AG04449 (cell line): ENCODE data around the gene ACOT7.

Source experiments
- CTCF ChIA-PET: fragments of 350-600 bp; formaldehyde crosslinking; extraction: SDS; loops from one replicate; lab custom pipeline; 2021; ENCODE audit warnings: antibody characterized with exemption; lab: Yijun Ruan, JAX
- POLR2A ChIA-PET: fragments of 400-600, 350-600 bp; formaldehyde crosslinking; extraction: SDS; loops from one replicate; lab custom pipeline; 2020; ENCODE audit warnings: antibody characterized with exemption, inconsistent platforms; lab: Yijun Ruan, JAX
- DNase-seq: peaks from one replicate; pipeline ENCODE4 v3.0.0-alpha.2; 2010; ENCODE audit warnings: low read depth, low spot score
- H3K4me3 ChIP-seq: 2 replicates; pipeline ENCODE4 v1.5.1; 2011; ENCODE audit warnings: low read depth, mild to moderate bottlenecking, control low read depth, low read length
- CTCF ChIP-seq: IDR thresholded peaks from one replicate; pipeline ENCODE4 v1.5.1; 2011; ENCODE audit warnings: mild to moderate bottlenecking, moderate library complexity, low read length, control low read depth, inconsistent platforms; ENCODE audit not compliant: insufficient read depth; ENCODE audit errors: missing control alignments

The ACOT7 gene

GRCh38 chr1:6276811-6277555 lies 116.6 kb downstream of the ACOT7 start:
- CTCF ChIA-PET = interaction anchor here (0.8 to 9.9 kb wide), 5 partner anchors 9 to 160 kb away, joined by 3 to 54 read pairs (median 3); no protein-coding TSS in a partner anchor
- POLR2A ChIA-PET = interaction anchor here (0.7 to 1.0 kb wide), 2 partner anchors 32 to 54 kb away, joined by 3 to 5 read pairs; no protein-coding TSS in a partner anchor
- no peak for DNase-seq
- no peak overlapping the region; the same call in 1 of the 2 replicates for H3K4me3 ChIP-seq
- no peak for TF ChIP-seq CTCF

- CTCF ChIA-PET = interaction anchor here (0.8 to 9.9 kb wide), 5 partner anchors 8 to 161 kb away, joined by 3 to 54 read pairs (median 3); no protein-coding TSS in a partner anchor
- no peak for TF ChIP-seq CTCF
- POLR2A ChIA-PET = interaction anchor here (0.6 to 1.0 kb wide), 3 partner anchors 31 to 224 kb away, joined by 3 to 5 read pairs (median 3); no protein-coding TSS in a partner anchor
- peak overlapping the region; percentile 40 for H3K4me3 ChIP-seq
- peak; percentile 24 for DNase-seq
These were observed 117.5 kb downstream of the ACOT7 start for GRCh38 chr1:6275826-6276782.

GRCh38 chr1:6274622-6275139 lies 118.9 kb downstream of the ACOT7 start:
- H3K4me3 ChIP-seq = no peak overlapping the region
- CTCF ChIA-PET = interaction anchor here (9.9 kb wide), 1 partner anchor 27 kb away, joined by 54 read pairs; no protein-coding TSS in a partner anchor
- no peak for DNase-seq
- no peak for TF ChIP-seq CTCF
- POLR2A ChIA-PET = no interaction called here

DNA sequence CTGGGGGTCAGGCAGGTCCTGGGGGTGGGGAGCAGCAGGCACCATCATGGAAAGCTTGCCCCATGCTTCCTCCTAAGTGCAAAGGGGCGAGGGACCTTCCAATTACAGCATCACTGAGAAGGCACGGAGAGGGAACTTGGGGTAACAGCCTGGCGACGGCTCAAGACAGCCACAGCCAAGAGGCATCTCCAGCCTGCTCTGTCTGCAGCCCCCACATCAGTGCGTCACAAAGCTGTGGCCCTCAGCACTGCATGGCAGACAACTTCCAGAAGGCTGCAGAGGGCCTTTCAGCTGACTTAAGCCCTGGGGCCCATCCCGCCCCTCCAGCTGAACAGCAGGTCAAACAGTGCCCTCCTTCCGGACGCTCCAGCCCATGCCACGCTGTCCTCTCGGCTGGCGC lies 119.5 kb downstream of the ACOT7 start:
- no peak overlapping the region for H3K4me3 ChIP-seq
- POLR2A ChIA-PET = no interaction called here
- CTCF ChIA-PET = no interaction called here
- no peak for TF ChIP-seq CTCF
- no peak for DNase-seq

- peak; percentile 9 for DNase-seq
- TF ChIP-seq CTCF = no peak
- POLR2A ChIA-PET = no interaction called here
- CTCF ChIA-PET = interaction anchor here (1.0 to 1.1 kb wide), 2 partner anchors 11 to 149 kb away, joined by 3 read pairs; no protein-coding TSS in a partner anchor
- H3K4me3 ChIP-seq = no peak overlapping the region
These were observed 120.1 kb downstream of the ACOT7 start for GRCh38 chr1:6273380-6273891.
